ENCODE results near the gene ANGPT4.
A peak's percentile ranks its signal among the peaks of the same experiment; 100 is the strongest.
"Not testable (repeated sequence)": the region's sequence is repeated elsewhere in the genome, so short reads cannot be mapped to it uniquely, and the experiment has no call there.

The ANGPT4 gene

GRCh38 chr20:873875-874607, 42.1 kb downstream of the ANGPT4 start:
- DNase-seq (ENCODE audit: low read depth): no peak

- no peak for DNase-seq (ENCODE audit: low read depth)
These were observed 43.1 kb downstream of the ANGPT4 start for GRCh38 chr20:872855-873520.

- DNase-seq (ENCODE audit: low read depth): no peak
These were observed 44.2 kb downstream of the ANGPT4 start for GRCh38 chr20:871948-872347.

- no peak for DNase-seq (ENCODE audit: low read depth)
These were observed 44.7 kb downstream of the ANGPT4 start for GRCh38 chr20:871436-871835.

- no peak for DNase-seq (ENCODE audit: low read depth)
These were observed 45.4 kb downstream of the ANGPT4 start for GRCh38 chr20:870758-871157.

- no peak for DNase-seq (ENCODE audit: low read depth)
These were observed 46.5 kb downstream of the ANGPT4 start for GRCh38 chr20:869606-870005.

GRCh38 chr20:868279-868678, 47.9 kb downstream of the ANGPT4 start:
- no peak for DNase-seq (ENCODE audit: low read depth)

- no peak for DNase-seq (ENCODE audit: low read depth)
These were observed 50.7 kb downstream of the ANGPT4 start for GRCh38 chr20:865440-865839.

GRCh38 chr20:860891-861290, 55.2 kb downstream of the ANGPT4 start:
- DNase-seq (ENCODE audit: low read depth): no peak

- no peak for DNase-seq (ENCODE audit: low read depth)
These were observed 56.3 kb downstream of the ANGPT4 start for GRCh38 chr20:859751-860231.

GRCh38 chr20:858011-858410, 58.1 kb downstream of the ANGPT4 start:
- no peak for DNase-seq (ENCODE audit: low read depth)

- DNase-seq (ENCODE audit: low read depth): peak; percentile 83
These were observed 59.8 kb downstream of the ANGPT4 start for GRCh38 chr20:856361-856775.

GRCh38 chr20:855466-856360, 60.4 kb downstream of the ANGPT4 start:
- DNase-seq (ENCODE audit: low read depth): no peak

GRCh38 chr20:854601-855000, 61.5 kb downstream of the ANGPT4 start:
- no peak for DNase-seq (ENCODE audit: low read depth)

- no peak for DNase-seq (ENCODE audit: low read depth)
These were observed 62.6 kb downstream of the ANGPT4 start for GRCh38 chr20:853406-853996.

- DNase-seq (ENCODE audit: low read depth): not testable (repeated sequence)
These were observed 67.4 kb downstream of the ANGPT4 start for GRCh38 chr20:848731-849130.

- DNase-seq (ENCODE audit: low read depth): no peak
These were observed 67.9 kb downstream of the ANGPT4 start for GRCh38 chr20:848193-848592.

- DNase-seq (ENCODE audit: low read depth): no peak
These were observed 69.2 kb downstream of the ANGPT4 start for GRCh38 chr20:846894-847278.

GRCh38 chr20:845941-846893, 69.9 kb downstream of the ANGPT4 start:
- no peak for DNase-seq (ENCODE audit: low read depth)

- DNase-seq (ENCODE audit: low read depth): no peak
These were observed 70.8 kb downstream of the ANGPT4 start for GRCh38 chr20:845226-845868.
